ENCODE results near the gene RNF115. TPM values are rescaled to one million over a fixed set of nuclear protein-coding genes. Genes with fewer than 3 reads are reported as not detected.

Gene RNF115
- total and polyA plus RNA-seq, 4 donors: 3.2 to 10.0 (median 7.6) TPM

DNA sequence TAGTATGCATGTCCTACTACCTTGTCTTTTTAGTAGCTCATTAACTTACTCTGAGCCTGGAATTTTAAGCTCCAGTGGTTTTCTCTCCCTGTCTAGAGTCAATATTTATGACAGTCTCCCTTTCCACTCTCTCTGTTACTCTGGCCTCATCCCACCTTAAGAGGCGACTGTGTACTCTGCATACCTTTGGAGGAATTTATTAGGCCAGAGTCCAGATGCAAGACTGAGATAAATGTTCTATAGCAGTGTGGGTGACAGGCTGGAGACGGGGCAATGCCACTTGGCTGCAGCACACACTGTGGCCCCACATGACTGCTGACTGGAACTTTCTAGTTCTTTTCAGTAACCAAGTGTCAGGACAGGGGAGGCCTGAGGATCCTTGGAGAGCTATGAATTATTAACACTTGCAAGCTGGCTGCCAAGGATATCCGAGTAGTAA, 112.7 kb downstream of the RNF115 start:
- Histone ChIP-seq H3K27me3 (ENCODE audit: control insufficient read depth in 4 of 4, insufficient read depth in 4 of 4, low read length in 3 of 4) (no peaks in the 10 kb centered on the region), H3K4me3 (ENCODE audit: low read depth in 1 of 3, low read length in 3 of 3) (no peak overlapping the region), H3K4me1 (ENCODE audit: control insufficient read depth in 4 of 4, insufficient read depth in 4 of 4, low read length in 3 of 4) (peaks cover 11 to 77% (median 54%) of the 10 kb centered on the region in 4 donors), H3K36me3 (ENCODE audit: control insufficient read depth in 4 of 4, insufficient read depth in 3 of 4, low read depth in 1 of 4, low read length in 3 of 4) (no peaks in the 10 kb centered on the region), H3K27ac (ENCODE audit: low read depth in 1 of 2, low read length in 2 of 2) (peak overlapping the region; percentile 54 to 69), H3K9ac (ENCODE audit: low read depth in 1 of 2, low read length in 2 of 2) (no peak overlapping the region), H3K9me3 (ENCODE audit: control insufficient read depth in 4 of 4, low read length in 3 of 4) (no peaks in the 10 kb centered on the region)
- DNase-seq (ENCODE audit: low spot score): no peak
- TF ChIP-seq JUND (IDR thresholded peaks at IDR 0.05): peak in 1 of 2 donors; percentile 48
- TF ChIP-seq GABPA (IDR thresholded peaks at IDR 0.05 in 1 of 2, conservative IDR thresholded peaks at IDR 0.05 in 1 of 2): no peak
- peak; percentile 56 to 62 for TF ChIP-seq HNF4A (conservative IDR thresholded peaks at IDR 0.05)
- TF ChIP-seq EGR1 (IDR thresholded peaks at IDR 0.05; ENCODE audit: low read depth in 2 of 2): no peak
- TF ChIP-seq RXRA (IDR thresholded peaks at IDR 0.05): peak; percentile 47 to 48
- TF ChIP-seq, protein P1, sequence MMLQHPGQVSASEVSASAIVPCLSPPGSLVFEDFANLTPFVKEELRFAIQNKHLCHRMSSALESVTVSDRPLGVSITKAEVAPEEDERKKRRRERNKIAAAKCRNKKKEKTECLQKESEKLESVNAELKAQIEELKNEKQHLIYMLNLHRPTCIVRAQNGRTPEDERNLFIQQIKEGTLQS (IDR thresholded peaks at IDR 0.05): no peak
- peak; percentile 42 for TF ChIP-seq HNF4G (IDR thresholded peaks at IDR 0.05)
- TF ChIP-seq, protein P2, sequence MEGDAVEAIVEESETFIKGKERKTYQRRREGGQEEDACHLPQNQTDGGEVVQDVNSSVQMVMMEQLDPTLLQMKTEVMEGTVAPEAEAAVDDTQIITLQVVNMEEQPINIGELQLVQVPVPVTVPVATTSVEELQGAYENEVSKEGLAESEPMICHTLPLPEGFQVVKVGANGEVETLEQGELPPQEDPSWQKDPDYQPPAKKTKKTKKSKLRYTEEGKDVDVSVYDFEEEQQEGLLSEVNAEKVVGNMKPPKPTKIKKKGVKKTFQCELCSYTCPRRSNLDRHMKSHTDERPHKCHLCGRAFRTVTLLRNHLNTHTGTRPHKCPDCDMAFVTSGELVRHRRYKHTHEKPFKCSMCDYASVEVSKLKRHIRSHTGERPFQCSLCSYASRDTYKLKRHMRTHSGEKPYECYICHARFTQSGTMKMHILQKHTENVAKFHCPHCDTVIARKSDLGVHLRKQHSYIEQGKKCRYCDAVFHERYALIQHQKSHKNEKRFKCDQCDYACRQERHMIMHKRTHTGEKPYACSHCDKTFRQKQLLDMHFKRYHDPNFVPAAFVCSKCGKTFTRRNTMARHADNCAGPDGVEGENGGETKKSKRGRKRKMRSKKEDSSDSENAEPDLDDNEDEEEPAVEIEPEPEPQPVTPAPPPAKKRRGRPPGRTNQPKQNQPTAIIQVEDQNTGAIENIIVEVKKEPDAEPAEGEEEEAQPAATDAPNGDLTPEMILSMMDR (IDR thresholded peaks at IDR 0.05; ENCODE audit: low read depth, low read length, missing input control): no peak
- no peak for TF ChIP-seq TAF1 (conservative IDR thresholded peaks at IDR 0.05)
- no peak for TF ChIP-seq REST (IDR thresholded peaks at IDR 0.05)
- no peak for TF ChIP-seq YY1 (IDR thresholded peaks at IDR 0.05)
- TF ChIP-seq NR2F2 (IDR thresholded peaks at IDR 0.05): no peak
- TF ChIP-seq, protein P3, sequence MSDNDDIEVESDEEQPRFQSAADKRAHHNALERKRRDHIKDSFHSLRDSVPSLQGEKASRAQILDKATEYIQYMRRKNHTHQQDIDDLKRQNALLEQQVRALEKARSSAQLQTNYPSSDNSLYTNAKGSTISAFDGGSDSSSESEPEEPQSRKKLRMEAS (IDR thresholded peaks at IDR 0.05): peak; percentile 48
- TF ChIP-seq FOXA2 (IDR thresholded peaks at IDR 0.05): peak; percentile 34
- TF ChIP-seq SP1 (IDR thresholded peaks at IDR 0.05): peak; percentile 60
- no peak for TF ChIP-seq RAD21 (IDR thresholded peaks at IDR 0.05)
- TF ChIP-seq FOXA1 (IDR thresholded peaks at IDR 0.05): no peak
- TF ChIP-seq, protein P4, sequence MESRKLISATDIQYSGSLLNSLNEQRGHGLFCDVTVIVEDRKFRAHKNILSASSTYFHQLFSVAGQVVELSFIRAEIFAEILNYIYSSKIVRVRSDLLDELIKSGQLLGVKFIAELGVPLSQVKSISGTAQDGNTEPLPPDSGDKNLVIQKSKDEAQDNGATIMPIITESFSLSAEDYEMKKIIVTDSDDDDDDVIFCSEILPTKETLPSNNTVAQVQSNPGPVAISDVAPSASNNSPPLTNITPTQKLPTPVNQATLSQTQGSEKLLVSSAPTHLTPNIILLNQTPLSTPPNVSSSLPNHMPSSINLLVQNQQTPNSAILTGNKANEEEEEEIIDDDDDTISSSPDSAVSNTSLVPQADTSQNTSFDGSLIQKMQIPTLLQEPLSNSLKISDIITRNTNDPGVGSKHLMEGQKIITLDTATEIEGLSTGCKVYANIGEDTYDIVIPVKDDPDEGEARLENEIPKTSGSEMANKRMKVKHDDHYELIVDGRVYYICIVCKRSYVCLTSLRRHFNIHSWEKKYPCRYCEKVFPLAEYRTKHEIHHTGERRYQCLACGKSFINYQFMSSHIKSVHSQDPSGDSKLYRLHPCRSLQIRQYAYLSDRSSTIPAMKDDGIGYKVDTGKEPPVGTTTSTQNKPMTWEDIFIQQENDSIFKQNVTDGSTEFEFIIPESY (IDR thresholded peaks at IDR 0.05): no peak
- WGBS: 44% methylated on average over 3 of the region's 3 CpGs
